Right lobe of liver (tissue), 6 donors: ENCODE measurements around the gene PRKD2. TPM values are rescaled to one million over a fixed set of nuclear protein-coding genes. Genes with fewer than 3 reads are reported as not detected.

Experiments
- ATAC-seq, 4 donors: fragments of 200-7000 bp; cut with Tn5 transposase; one replicate each; pipeline ENCODE4 v1.9.1; 2020; ENCODE audit warnings: mild to moderate bottlenecking in 4 of 4, moderate library complexity in 4 of 4
- DNase-seq, 3 donors: peaks; one replicate each; pipeline ENCODE4 v3.0.0-alpha.2; 2020
- H3K27ac ChIP-seq, 3 donors: fragments of 200-600 bp; one replicate each; pipeline ENCODE4 v1.8.0; 2022
- H3K27me3 ChIP-seq, 2 donors: fragments of 200-600 bp; one replicate each; pipeline ENCODE4 v1.8.0; 2022
- H3K36me3 ChIP-seq, 4 donors: fragments of 200-600 bp; sonication (generic) in 1 of 4; one replicate each; pipeline versions ENCODE4 v1.5.1 to v1.8.0; 2017 to 2022; ENCODE audit warnings: control low read depth in 1 of 4
- H3K4me1 ChIP-seq, 4 donors: fragments of 200-600 bp; sonication (generic) in 1 of 4; one replicate each; pipeline versions ENCODE4 v1.5.1 to v1.8.0; 2017 to 2022; ENCODE audit warnings: control low read depth in 1 of 4
- H3K4me3 ChIP-seq, 3 donors: fragments of 200-600 bp; one replicate each; pipeline ENCODE4 v1.8.0; 2022
- H3K9me3 ChIP-seq, 4 donors: fragments of 200-600 bp; sonication (generic) in 1 of 4; one replicate each; pipeline versions ENCODE4 v1.5.1 to v1.8.0; 2017 to 2022; ENCODE audit warnings: control low read depth in 1 of 4
- POLR2A ChIP-seq: fragments of 450-650 bp; IDR thresholded peaks from one replicate; pipeline ENCODE4 v1.6.1; 2017; ENCODE audit warnings: antibody characterized with exemption, mild to moderate bottlenecking
- WGBS: methylation state at CpG from one replicate; pipeline ENCODE4 v1.1.6; 2018; ENCODE audit warnings: low coverage, low lambda C conversion rate; ENCODE audit not compliant: insufficient coverage; ENCODE audit errors: missing lambda C conversion rate; 5-methylcytosine and 5-hydroxymethylcytosine counted together
- intact Hi-C, 2 donors: fragments of 100-400 bp; cut with DNase I; formaldehyde crosslinking; loops; one replicate each; pipeline versions ENCODE4 v1.11.2 to v1.14.1; 2022
- total RNA-seq, 6 experiments: library from RNA; depleted of rRNA in 2 of 6; stranded (reverse); fragments of >200 nt in 2 of 6; fragmentation: NEBNext Ultra II Directional in 3 of 6; extraction: Animal tissue kit (Norgen Biotek cat#: 25700) in 3 of 6; gene quantifications; one replicate each; pipeline versions ENCODE4 v1.1.0 to v1.2.4, GENCODE V29; 2016 to 2023
- TF ChIP-seq, protein P1 (sequence below), 4 donors: fragments of 200-600 bp in 3 of 4; fragments of 450-650 bp in 1 of 4; IDR thresholded peaks; one replicate each; pipeline versions ENCODE4 v1.5.1 to v1.8.0; 2016 to 2022; ENCODE audit warnings: antibody characterized with exemption in 4 of 4, mild to moderate bottlenecking in 2 of 4
- donor health status: DM: no; HTN: yes; CAD: no.
- donor health status: DM: no; HTN: no; CAD: no.
- donor health status: DM: no; HTN: no; CAD: no.
- donor health status: DM: no; HTN: yes; CAD: no.
- donor health status: DM: no; HTN: yes; CAD: no.

The PRKD2 gene
- total RNA-seq, 6 experiments from 2014 or later = 15.1 to 20.2 (median 16.9) TPM

DNA sequence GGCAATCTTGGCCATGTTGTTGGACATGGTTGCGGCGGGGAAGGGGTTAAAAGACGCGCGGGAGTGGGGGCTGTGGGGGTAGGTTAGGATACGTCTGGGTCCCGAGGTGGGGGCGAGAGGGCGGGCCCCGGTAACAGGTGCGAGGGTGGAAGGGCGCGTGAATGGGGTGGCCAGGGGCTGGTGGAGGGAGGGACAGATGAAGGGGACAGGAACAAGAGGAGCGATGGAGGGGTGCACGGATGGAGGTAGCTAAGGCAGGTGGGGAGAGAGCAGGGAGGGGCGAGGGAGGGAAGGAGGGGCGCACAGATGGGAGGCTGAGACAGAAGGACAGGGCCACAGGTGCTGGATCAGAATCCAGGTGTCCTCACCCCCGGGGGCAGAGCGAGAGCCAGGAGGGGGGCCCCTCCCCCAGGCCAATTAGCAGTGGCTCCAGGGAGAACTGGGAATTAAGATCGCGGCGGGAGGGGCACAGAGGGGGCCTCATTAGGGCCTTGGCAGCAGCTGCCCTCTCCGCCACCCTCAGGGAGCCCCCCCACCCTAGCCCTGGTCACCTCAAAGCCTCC lies 82.2 kb downstream of the PRKD2 start:
- H3K27me3 ChIP-seq = peaks cover 0 to 8% of the 10 kb centered on the region in 2 donors
- H3K4me3 ChIP-seq = no peak overlapping the region
- H3K27ac ChIP-seq = no peak overlapping the region
- peaks cover 0 to 11% (median 0%) of the 10 kb centered on the region in 4 donors for H3K4me1 ChIP-seq
- 4% methylated on average over 20 of the region's 23 CpGs for WGBS
- no peak for TF ChIP-seq POLR2A
- TF ChIP-seq, protein P1, sequence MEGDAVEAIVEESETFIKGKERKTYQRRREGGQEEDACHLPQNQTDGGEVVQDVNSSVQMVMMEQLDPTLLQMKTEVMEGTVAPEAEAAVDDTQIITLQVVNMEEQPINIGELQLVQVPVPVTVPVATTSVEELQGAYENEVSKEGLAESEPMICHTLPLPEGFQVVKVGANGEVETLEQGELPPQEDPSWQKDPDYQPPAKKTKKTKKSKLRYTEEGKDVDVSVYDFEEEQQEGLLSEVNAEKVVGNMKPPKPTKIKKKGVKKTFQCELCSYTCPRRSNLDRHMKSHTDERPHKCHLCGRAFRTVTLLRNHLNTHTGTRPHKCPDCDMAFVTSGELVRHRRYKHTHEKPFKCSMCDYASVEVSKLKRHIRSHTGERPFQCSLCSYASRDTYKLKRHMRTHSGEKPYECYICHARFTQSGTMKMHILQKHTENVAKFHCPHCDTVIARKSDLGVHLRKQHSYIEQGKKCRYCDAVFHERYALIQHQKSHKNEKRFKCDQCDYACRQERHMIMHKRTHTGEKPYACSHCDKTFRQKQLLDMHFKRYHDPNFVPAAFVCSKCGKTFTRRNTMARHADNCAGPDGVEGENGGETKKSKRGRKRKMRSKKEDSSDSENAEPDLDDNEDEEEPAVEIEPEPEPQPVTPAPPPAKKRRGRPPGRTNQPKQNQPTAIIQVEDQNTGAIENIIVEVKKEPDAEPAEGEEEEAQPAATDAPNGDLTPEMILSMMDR (IDR thresholded peaks at IDR 0.05) = no peak
- ATAC-seq (no peak), DNase-seq (no peak)
- no peaks in the 10 kb centered on the region for H3K9me3 ChIP-seq
- intact Hi-C loops = no loop called here
- H3K36me3 ChIP-seq = no peaks in the 10 kb centered on the region

DNA sequence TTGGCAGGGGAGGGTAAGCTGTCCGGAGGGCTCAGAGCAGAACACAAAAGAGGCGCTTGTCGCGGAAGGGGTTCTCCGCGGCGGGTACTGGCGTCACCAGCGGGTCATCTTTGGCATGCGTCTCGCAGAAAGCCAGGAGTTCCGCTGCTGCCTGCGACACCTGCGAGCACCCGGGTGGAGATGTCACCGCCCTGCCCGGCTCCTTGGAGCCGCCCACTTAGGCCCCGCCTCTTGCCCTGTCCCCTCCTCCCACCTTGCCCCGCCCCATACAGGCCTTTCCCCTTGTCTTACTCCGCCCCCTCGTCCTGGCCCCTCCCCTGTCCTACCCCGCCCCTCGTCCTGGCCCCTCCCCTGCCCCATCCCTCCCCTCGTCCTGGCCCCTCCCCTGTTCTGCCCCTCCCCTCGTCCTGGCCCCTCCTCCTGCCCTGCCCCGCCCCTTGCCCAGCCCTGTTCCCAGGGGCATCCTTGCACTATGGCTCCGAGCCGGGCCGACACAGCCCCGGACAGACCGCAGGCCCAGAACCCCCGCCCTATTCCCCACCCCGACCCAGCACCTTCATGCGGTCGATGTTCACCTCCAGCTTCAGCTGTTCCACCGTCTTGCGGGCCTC lies 82.8 kb downstream of the PRKD2 start:
- WGBS = 3% methylated on average over 20 of the region's 38 CpGs
- ATAC-seq = peak; percentile 54 to 68 (median 64)
- intact Hi-C loops = no loop called here
- peak in 2 of 3 donors; percentile 72 to 82 for DNase-seq
- Histone ChIP-seq H3K36me3 (no peaks in the 10 kb centered on the region), H3K4me1 (peaks cover 0 to 5% (median 0%) of the 10 kb centered on the region in 4 donors), H3K27ac (no peak overlapping the region), H3K27me3 (peaks cover 0 to 2% of the 10 kb centered on the region in 2 donors), H3K4me3 (no peak overlapping the region), H3K9me3 (no peaks in the 10 kb centered on the region)
- TF ChIP-seq, protein P1 (IDR thresholded peaks at IDR 0.05) = no peak
- TF ChIP-seq POLR2A = no peak

DNA sequence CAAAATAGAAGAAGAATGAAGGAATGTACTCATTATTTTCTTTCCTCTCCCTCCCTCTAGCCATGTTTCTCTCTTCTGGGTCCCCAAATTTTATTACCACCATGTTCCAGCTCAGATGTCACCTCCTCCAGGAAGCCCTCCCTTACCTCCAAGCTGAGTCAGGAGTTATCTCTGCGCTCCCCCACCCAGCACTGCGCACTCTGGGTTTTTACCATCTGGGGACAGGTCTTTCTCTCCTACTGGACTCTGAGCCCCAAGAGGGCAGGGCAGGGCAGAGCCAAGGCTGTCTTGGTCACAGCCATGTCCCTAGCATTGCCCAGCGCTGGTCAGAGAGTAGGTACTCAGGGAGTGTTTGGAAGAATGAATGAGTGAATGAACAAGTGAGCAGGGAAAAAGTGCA lies 83.8 kb downstream of the PRKD2 start:
- Histone ChIP-seq H3K36me3 (no peaks in the 10 kb centered on the region), H3K9me3 (no peaks in the 10 kb centered on the region), H3K27me3 (no peaks in the 10 kb centered on the region), H3K4me3 (no peak overlapping the region), H3K27ac (no peak overlapping the region), H3K4me1 (no peaks in the 10 kb centered on the region)
- WGBS = 93% methylated on average over 2 of the region's 3 CpGs
- TF ChIP-seq POLR2A = no peak
- TF ChIP-seq, protein P1 (IDR thresholded peaks at IDR 0.05) = no peak
- DNase-seq (no peak), ATAC-seq (no peak)
- intact Hi-C loops = no loop called here

DNA sequence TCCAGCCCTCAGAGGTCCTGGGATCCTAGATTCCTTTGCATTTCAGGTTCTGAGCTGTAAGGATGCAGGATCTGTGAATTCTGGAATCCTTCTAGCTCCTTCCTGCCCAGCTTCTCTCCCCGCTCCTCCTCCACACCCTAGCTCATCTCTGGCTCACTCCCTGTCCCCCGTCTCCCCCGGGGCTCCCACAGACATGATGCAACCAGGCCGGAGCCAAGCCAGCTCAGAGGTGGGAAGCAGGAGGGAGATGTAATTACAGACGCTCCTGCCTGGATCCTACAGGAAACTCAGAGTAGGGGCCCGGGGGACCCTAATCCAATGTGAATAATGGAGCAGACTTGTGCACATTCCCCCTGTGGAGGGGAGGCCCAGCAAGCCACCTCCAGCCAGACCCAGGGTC lies 85.4 kb downstream of the PRKD2 start:
- DNase-seq (no peak), ATAC-seq (no peak)
- no peak for TF ChIP-seq POLR2A
- TF ChIP-seq, protein P1 (IDR thresholded peaks at IDR 0.05) = no peak
- Histone ChIP-seq H3K36me3 (no peaks in the 10 kb centered on the region), H3K4me3 (no peak overlapping the region), H3K4me1 (no peaks in the 10 kb centered on the region), H3K27me3 (no peaks in the 10 kb centered on the region), H3K9me3 (no peaks in the 10 kb centered on the region), H3K27ac (no peak overlapping the region)
- intact Hi-C loops = no loop called here
- WGBS = 68% methylated on average over 6 of the region's 6 CpGs
